UCSD-AML1 (cell line): Measurements from ENCODE around the gene IKZF5.
A peak's percentile ranks its signal among the peaks of the same experiment; 100 is the strongest.

ENCODE experiments used
- DNase-seq: peaks from one replicate; lab custom pipeline; 2025; ENCODE audit not compliant: unreplicated experiment; lab: John Stamatoyannopoulos, UW

The IKZF5 gene

DNA sequence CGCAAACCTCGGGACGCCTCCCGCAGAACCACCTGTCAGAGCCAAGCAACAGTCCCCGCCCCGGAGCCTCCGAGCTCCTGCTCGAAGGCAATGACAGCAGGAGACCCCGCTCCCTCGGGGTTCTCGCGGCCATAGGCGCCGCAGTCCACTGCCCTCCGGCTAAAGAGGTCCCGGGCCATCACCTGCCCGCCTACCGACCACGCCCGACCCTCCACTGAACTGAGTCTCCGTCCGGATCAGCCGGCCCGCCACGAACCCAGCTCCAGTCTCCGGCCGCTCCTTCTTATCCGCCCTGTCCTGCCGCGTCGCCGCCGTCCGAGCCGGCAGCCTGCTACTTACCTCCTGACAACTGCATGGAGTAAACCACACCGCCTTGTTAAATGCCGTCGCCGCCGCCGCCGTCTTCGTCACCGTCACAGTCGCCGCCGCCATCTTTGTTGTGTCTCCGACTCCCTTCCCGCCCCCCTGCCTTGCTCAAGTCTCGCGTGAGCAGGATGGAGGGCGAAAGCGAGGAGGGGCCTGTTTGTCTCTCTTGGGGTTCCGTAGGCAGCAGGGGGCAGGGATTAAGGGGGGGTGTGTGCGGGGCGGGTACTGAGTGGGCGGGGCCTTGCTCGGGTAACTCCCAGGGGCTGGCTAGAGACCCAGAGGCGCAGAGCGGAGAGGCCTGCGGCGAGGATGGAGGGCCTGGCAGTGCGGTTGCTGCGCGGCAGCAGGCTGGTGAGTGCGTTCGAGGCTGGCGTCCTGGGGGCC is at the start of gene IKZF5, which contains the start of gene ACADSB:
IKZF5 (minus strand) TSS at position 441 of the 750 bp plus-strand sequence. CDS start 10,170 bp downstream, outside the sequence.
ACADSB (plus strand) TSS at position 652 of the 750 bp plus-strand sequence; CDS start at position 676, 24 bp downstream.
- peak; percentile 95 for DNase-seq

DNA sequence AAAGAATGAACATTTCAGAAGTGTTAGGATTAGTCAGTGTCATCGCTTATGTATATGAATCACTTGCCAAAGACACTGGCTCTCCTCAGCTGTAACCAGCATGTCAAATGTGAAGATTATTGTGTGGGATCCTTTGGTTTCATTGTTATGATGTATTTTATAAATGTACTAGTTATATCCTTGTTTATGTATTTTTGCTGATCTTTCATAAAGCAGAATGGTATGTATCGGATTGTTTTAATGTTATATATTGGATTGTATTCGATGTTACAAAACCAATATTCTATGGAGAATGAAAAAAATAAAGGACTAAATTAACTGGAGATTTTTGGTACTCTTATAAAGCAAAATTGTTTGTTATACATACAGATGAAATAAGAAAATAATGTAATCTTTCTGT is 49.4 kb upstream of the IKZF5 start:
- no peak for DNase-seq

GRCh38 chr10:123045961-123046731 is 37.6 kb upstream of the IKZF5 start:
- DNase-seq, result no peak

GRCh38 chr10:123044391-123044790 is 35.8 kb upstream of the IKZF5 start:
- DNase-seq, result no peak

DNA sequence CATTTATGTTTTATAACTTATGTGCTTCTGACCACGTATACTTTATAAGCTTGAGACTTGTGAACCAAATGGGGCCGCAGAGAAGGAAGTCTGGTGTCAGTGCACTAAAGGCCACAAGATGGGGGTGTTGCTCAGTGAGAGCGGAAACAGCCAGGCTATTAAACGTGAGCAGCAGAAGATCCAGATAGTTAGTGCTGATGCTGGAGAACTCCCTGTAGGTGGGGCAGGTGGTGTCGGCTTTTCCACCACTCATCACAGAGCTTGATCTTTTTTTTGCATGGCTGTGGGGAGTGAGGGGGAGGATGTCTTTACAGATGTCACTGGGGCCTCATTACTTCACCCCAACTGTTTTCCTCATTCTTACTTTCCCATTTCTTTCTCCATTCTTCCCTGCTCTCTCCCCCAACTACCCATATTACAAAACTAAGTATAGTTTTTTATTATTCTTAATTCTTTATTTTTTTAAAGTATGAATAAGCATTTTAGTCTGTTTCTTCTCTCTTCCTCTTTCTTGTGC is 34.9 kb upstream of the IKZF5 start:
- DNase-seq, result peak; percentile 47

GRCh38 chr10:123042708-123043408 is 34.3 kb upstream of the IKZF5 start:
- no peak for DNase-seq

- DNase-seq, result no peak
Observed at GRCh38 chr10:123039632-123039930, 31.0 kb upstream of the IKZF5 start.

DNA sequence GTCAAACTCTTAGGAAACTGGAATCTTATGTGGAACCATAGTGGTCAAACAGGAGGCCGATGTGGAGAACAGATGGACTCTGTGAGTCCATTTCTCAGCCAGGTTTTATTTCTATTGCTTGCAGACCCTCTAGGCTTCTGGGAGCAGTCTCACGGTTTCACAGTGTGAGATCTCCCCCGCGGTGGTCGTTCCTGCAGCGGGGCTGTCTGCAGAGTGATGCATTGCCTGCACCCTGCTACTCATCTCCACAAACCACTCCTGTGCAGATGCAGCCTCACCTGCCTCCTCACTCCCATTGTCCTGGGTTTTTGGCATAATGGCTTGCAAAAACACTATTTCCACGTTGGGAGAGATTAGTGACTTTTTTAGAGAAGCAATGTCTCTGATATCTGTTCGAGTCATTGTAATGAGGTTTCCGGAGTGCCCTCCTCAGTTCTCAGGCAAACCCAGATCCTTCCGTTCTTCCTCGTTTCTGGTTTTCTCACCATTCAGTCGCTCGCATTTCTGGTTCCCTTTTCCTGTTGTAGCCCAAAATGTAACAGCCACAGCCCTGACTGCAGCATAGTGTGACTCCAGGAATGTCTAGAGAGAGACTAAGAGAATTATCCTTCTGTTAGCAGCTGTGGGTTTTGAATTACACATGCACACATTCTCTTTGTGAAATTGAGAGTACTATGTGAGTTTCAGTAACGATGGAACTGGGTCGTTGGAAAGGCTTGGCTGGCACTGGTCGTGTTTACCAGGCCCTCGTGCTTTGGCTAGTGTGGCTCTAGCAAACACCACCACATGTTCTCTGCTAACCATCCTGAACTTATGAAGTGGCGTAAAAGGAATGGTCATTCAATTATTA is 30.4 kb upstream of the IKZF5 start:
- DNase-seq, result peak; percentile 43

DNA sequence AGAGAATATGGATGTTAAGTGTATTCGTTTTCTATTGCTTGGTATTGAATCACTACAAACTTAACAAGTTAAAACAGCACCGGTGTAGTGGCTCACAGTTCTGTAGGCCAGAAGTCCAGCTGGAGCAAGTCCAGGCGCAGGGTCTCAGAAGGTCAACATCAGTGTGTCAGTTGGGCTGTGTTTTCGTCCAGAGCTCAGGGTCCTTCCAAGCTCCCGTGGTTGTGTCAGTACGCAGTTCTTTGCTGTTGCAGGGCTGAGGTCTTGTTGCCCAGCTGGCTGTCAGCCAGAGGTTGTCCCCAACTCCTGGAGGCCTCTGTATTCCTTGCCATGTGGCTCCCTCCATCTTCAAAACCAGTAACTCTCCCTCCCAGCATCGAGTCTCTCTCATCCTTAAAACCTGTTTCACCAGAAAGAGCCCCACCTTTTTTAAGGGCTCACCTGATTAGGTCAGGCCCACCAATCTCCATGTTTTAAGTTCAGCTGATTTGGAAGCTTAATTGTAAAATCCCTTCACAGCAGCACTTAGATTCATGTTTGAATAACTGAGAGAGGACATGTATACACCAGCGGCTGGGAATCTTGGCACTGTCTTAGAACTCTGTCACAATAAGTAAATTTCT is 27.0 kb upstream of the IKZF5 start:
- no peak for DNase-seq

GRCh38 chr10:123034332-123034731 is 25.7 kb upstream of the IKZF5 start:
- DNase-seq, result no peak

DNA sequence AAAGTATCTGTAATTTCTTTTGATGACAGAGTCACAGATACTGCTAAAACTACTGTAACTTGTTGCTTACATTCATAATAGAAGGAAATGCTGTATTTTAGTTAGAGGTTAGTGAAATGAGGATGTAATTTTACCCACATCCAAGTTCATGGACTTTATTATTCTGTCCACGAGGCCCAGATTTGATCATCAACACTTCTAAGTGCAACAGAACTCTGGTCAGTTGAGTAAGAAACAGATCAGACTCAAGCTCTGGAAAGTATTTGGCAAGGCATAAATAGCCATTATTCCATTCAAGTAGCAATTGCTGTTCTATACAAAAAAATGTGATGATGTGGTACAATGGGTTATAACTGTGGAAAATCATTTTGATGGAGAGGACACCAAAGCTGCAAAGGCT is 22.5 kb upstream of the IKZF5 start:
- DNase-seq, result no peak

GRCh38 chr10:123027861-123028260 is 19.3 kb upstream of the IKZF5 start:
- no peak for DNase-seq

GRCh38 chr10:123026302-123026701 is 17.7 kb upstream of the IKZF5 start:
- no peak for DNase-seq

DNA sequence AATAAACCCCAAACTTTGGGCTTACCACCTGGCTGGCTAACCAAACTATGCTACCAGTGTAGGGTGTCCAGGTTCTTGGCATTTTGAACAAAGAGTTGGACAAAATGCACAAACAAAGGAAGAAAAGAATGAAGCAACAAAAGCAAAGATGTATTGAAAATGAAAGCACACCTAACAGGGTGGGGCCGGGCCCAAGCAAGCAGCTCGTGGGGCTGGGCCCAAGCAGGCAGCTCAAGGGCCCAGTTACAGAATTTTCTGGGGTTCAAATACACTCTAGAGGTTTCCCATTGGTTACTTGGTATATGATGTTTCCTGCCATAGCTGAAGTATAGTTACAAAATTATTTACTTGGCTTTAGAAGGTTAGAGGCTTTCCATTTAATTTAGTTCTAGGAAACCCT is 15.9 kb upstream of the IKZF5 start:
- DNase-seq, result no peak

DNA sequence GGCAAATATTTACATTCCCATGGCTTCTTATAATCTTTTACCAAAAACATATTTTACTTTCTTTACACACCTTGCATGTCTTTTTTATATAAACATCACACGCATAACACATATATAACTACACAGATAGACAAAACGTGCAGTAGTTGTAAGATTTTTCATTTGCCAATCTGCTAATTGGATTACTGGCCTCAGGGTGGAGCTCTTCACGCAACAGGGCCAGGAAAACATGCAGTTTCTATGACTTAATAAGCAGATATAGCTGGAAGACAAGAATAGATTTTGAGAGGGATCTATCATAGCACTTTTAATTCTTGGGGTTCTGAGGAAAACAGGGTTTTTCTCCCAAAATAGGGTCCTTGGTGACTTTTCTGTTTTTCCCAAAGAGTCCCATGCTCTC is 12.9 kb upstream of the IKZF5 start:
- DNase-seq, result no peak

- DNase-seq, result no peak
Observed at GRCh38 chr10:123019941-123020703, 11.5 kb upstream of the IKZF5 start.

GRCh38 chr10:123019264-123019663 is 10.7 kb upstream of the IKZF5 start:
- DNase-seq, result no peak

- no peak for DNase-seq
Observed at GRCh38 chr10:123018531-123018930, 9.9 kb upstream of the IKZF5 start.

DNA sequence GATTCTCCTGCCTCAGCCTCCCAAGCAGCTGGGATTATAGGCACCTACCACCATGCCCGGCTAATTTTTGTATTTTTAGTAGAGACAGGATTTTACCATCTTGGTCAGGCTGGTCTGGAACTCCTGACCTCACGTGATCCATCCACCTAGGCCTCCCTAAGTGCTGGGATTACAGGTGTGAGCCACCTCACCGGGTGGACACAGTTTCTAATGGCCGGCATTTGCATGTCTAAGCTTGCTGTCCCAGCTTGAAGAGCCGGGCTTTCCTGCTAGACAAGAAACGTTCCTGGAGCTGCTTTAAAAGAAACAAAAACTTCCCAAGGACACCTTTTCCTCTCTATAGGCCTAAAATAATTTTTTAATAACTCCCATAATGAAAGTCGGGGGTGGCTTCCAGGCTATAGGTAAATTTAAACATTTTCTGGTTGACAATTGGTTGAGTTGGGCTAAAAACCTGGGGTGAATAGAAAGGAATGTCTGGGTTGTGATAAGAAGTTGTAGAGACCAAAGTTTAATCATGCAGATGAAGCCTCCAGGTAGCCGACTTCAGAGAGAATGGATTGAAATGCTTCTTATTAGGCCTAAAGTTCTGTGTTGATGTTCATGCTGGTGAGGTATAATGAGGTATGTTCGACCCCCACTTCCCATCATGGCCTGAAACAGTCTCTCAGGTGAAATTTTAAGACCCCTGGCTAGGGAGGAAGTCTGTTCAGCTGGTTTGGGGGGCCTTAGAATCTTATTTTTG is 9.0 kb upstream of the IKZF5 start:
- no peak for DNase-seq
